Body of pancreas (tissue), 4 donors: ENCODE results near the gene WASL.

ENCODE experiments used
- CTCF ChIP-seq, 7 experiments: fragments of 450-650 bp in 4 of 7; fragments of 200-600 bp in 3 of 7; sonication (generic) in 3 of 7; IDR thresholded peaks; one replicate each; pipeline ENCODE4 v1.5.1; 2016 to 2019; ENCODE audit warnings: antibody characterized with exemption in 7 of 7
- POLR2A ChIP-seq, 3 donors: fragments of 450-650 bp; IDR thresholded peaks; one replicate each; pipeline ENCODE4 v1.6.1; 2016; ENCODE audit warnings: antibody characterized with exemption in 3 of 3, mild to moderate bottlenecking in 2 of 3

GRCh38 chr7:123791001-123791400 is 42.2 kb upstream of the WASL start:
- no peak for TF ChIP-seq CTCF (IDR thresholded peaks at IDR 0.05)
- no peak for TF ChIP-seq POLR2A (IDR thresholded peaks at IDR 0.05)
